Gastroesophageal sphincter (tissue), 3 donors: ENCODE measurements around the gene OPRL1.

Experiments
- EP300 ChIP-seq: sonication (generic); formaldehyde crosslinking; IDR thresholded peaks from one replicate; pipeline ENCODE4 v1.6.1; 2017; ENCODE audit warnings: antibody characterized with exemption, mild to moderate bottlenecking
- POLR2A ChIP-seq, 2 donors: fragments of 450-650 bp; IDR thresholded peaks; one replicate each; pipeline ENCODE4 v1.6.1; 2017; ENCODE audit warnings: antibody characterized with exemption in 2 of 2, mild to moderate bottlenecking in 2 of 2, moderate library complexity in 1 of 2
- TF ChIP-seq, protein P1 (sequence below), 4 experiments: fragments of 200-600 bp in 2 of 4; fragments of 450-650 bp in 2 of 4; sonication (generic) in 1 of 4; IDR thresholded peaks; one replicate each; pipeline ENCODE4 v1.5.1; 2017 to 2019; ENCODE audit warnings: antibody characterized with exemption in 4 of 4, mild to moderate bottlenecking in 2 of 4, moderate library complexity in 2 of 4

DNA sequence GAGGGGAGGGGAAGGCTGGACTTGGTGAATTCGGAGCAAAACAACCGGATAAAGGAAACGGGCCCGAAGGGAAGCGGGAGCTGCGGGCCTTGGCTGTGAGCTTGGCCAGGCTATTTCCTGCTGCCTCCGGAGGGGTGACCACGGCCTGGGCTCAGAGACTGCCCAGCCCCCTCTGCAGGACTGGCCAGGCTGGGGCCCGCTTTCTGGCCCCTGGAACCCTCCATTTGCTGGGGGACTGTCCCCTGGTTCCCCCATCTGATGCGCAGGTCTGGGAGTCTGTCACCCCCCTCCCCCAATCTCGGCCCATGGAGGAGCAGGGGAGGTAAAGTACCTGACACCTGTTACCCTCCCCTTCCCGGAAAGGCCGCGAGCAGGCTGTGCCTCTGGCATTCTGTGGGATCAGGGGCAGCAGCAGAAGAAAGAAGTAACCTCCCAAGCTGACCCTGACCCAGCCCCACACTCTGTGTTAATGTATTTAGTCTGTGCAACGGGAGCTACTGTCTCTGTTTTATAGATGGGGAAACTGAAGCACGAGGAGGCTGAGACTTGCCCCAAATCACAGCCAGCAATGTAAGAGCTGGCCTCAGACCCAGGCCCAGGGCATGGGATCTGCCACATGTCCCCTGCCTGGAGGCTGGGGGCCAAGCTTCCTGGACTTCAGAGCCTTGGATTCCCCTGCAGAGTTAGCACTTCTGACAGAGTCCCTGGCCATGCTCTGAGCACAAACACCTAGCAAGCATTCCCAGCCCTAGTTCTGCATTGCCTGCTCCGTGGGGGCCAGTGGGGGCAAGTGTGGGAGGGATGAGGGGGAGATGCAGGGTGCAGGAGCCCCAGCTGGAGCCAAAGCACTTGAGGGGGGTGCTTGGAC lies 40.4 kb upstream of the OPRL1 start:
- TF ChIP-seq, protein P1, sequence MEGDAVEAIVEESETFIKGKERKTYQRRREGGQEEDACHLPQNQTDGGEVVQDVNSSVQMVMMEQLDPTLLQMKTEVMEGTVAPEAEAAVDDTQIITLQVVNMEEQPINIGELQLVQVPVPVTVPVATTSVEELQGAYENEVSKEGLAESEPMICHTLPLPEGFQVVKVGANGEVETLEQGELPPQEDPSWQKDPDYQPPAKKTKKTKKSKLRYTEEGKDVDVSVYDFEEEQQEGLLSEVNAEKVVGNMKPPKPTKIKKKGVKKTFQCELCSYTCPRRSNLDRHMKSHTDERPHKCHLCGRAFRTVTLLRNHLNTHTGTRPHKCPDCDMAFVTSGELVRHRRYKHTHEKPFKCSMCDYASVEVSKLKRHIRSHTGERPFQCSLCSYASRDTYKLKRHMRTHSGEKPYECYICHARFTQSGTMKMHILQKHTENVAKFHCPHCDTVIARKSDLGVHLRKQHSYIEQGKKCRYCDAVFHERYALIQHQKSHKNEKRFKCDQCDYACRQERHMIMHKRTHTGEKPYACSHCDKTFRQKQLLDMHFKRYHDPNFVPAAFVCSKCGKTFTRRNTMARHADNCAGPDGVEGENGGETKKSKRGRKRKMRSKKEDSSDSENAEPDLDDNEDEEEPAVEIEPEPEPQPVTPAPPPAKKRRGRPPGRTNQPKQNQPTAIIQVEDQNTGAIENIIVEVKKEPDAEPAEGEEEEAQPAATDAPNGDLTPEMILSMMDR (IDR thresholded peaks at IDR 0.05) = no peak
- TF ChIP-seq POLR2A (IDR thresholded peaks at IDR 0.05) (no peak), EP300 (no peak)
